GM10266 (cell line): ENCODE measurements around the gene DEFB108B.
"Not testable (repeated sequence)": the region's sequence is repeated elsewhere in the genome, so short reads cannot be mapped to it uniquely, and the experiment has no call there.

Experiments used
- DNase-seq: peaks from one replicate; pipeline ENCODE4 v3.0.0; 2012; ENCODE audit errors: extremely low spot score
- CTCF ChIP-seq: IDR thresholded peaks from 2 replicates; pipeline ENCODE4 v1.5.1; 2012; ENCODE audit warnings: mild to moderate bottlenecking, low read depth; ENCODE audit not compliant: control insufficient read depth, insufficient read depth; ENCODE audit errors: missing control alignments

DEFB108B gene

GRCh38 chr11:71863978-71864627 is 31.1 kb downstream of the DEFB108B start:
- not testable (repeated sequence) for DNase-seq
- peak; percentile 69 for TF ChIP-seq CTCF

GRCh38 chr11:71867209-71867608 is 34.2 kb downstream of the DEFB108B start:
- DNase-seq, result not testable (repeated sequence)

- DNase-seq, result peak; percentile 4
These were observed 36.9 kb downstream of the DEFB108B start for GRCh38 chr11:71869931-71870330.

GRCh38 chr11:71870661-71871060 is 37.7 kb downstream of the DEFB108B start:
- DNase-seq, result not testable (repeated sequence)

- not testable (repeated sequence) for DNase-seq
These were observed 43.3 kb downstream of the DEFB108B start for GRCh38 chr11:71876262-71876661.

- DNase-seq, result not testable (repeated sequence)
These were observed 45.1 kb downstream of the DEFB108B start, which contains the start of gene DEFB131B for GRCh38 chr11:71878059-71878458. DEFB131B (plus strand) TSS chr11:71878453; CDS start chr11:71878453, 0 bp downstream.

GRCh38 chr11:71885806-71886205 is 52.8 kb downstream of the DEFB108B start:
- not testable (repeated sequence) for DNase-seq
